PC-9 (cell line): ENCODE data around the gene ACOT4. TPM values are rescaled to one million over a fixed set of nuclear protein-coding genes. Genes with fewer than 3 reads are reported as not detected.
A peak's percentile ranks its signal among the peaks of the same experiment; 100 is the strongest.

ENCODE experiments used
- BruUV-seq: library from RNA; stranded (reverse); fragments of 400-500 nt; replicated peaks from 2 replicates; lab custom pipeline; 2021; lab: Mats Ljungman, UMichigan
- CTCF ChIA-PET: fragments of 300-600 bp; sonication (Branson Sonifier 250); formaldehyde crosslinking; loops from one replicate; lab custom pipeline; 2022; ENCODE audit warnings: antibody characterized with exemption; lab: Charles Lee
- POLR2A ChIA-PET: fragments of 300-600 bp; sonication (Branson Sonifier 250); formaldehyde crosslinking; loops from one replicate; lab custom pipeline; 2022; ENCODE audit warnings: antibody characterized with exemption; ENCODE audit not compliant: unreplicated experiment; lab: Charles Lee
- DNase-seq, 2 experiments: peaks; one replicate each; pipeline versions ENCODE4 v3.0.0 to v3.0.0-alpha.2; 2015 to 2022; ENCODE audit warnings: mixed read lengths in 1 of 2
- H2AFZ ChIP-seq: fragments of 200-600 bp; sonication (generic); 2 replicates; pipeline ENCODE4 v1.8.1; 2017; ENCODE audit warnings: antibody characterized with exemption
- H3F3A ChIP-seq: fragments of 200-600 bp; sonication (generic); 2 replicates; pipeline ENCODE4 v1.8.1; 2017; ENCODE audit warnings: antibody characterized with exemption, mild to moderate bottlenecking, low read depth; ENCODE audit not compliant: insufficient read depth
- H3K27ac ChIP-seq: fragments of 200-600 bp; sonication (generic); 2 replicates; pipeline ENCODE4 v1.6.1; 2016; ENCODE audit warnings: mixed run types
- H3K27me3 ChIP-seq: fragments of 200-600 bp; sonication (generic); 2 replicates; pipeline ENCODE4 v1.6.1; 2016; ENCODE audit warnings: low read depth, mixed run types; ENCODE audit not compliant: insufficient read depth
- H3K36me3 ChIP-seq: fragments of 200-600 bp; sonication (generic); 2 replicates; pipeline ENCODE4 v1.6.1; 2016; ENCODE audit warnings: low read depth, mixed run types
- H3K4me1 ChIP-seq: fragments of 200-600 bp; sonication (generic); replicated peaks from 2 replicates; pipeline ENCODE4 v1.6.1; 2016; ENCODE audit warnings: mixed run types; ENCODE audit not compliant: insufficient read depth
- H3K4me2 ChIP-seq: fragments of 200-600 bp; sonication (generic); 2 replicates; pipeline ENCODE4 v1.6.1; 2017; ENCODE audit warnings: mixed run types
- H3K4me3 ChIP-seq: fragments of 200-600 bp; sonication (generic); 2 replicates; pipeline ENCODE4 v1.6.1; 2016; ENCODE audit warnings: mixed run types
- H3K79me2 ChIP-seq: fragments of 200-600 bp; sonication (generic); 2 replicates; pipeline ENCODE4 v1.6.1; 2017; ENCODE audit warnings: low read depth, mixed run types
- H3K9me2 ChIP-seq: fragments of 200-600 bp; sonication (generic); 2 replicates; pipeline ENCODE4 v1.8.1; 2017; ENCODE audit warnings: mild to moderate bottlenecking; ENCODE audit not compliant: insufficient read depth
- H3K9me3 ChIP-seq: fragments of 200-600 bp; sonication (generic); 2 replicates; pipeline ENCODE4 v1.8.1; 2016; ENCODE audit warnings: low read depth; ENCODE audit not compliant: insufficient read depth
- H4K20me1 ChIP-seq: fragments of 200-600 bp; sonication (generic); 2 replicates; pipeline ENCODE4 v1.8.1; 2017; ENCODE audit not compliant: insufficient read depth
- EZH2 ChIP-seq: fragments of 200-600 bp; sonication (generic); IDR thresholded peaks from 2 replicates; pipeline ENCODE4 v1.8.0; 2017; ENCODE audit warnings: antibody characterized with exemption, low read depth
- intact Hi-C: fragments of 100-400 bp; cut with micrococcal nuclease; formaldehyde crosslinking; loops from one replicate; pipeline ENCODE4 v1.10.0; 2022; ENCODE audit not compliant: unreplicated experiment
- total RNA-seq: library from RNA; stranded (reverse); gene quantifications from 2 replicates; pipeline ENCODE4 v1.2.3, GENCODE V29; 2021
- TF ChIP-seq, protein P1 (sequence below): fragments of 200-600 bp; sonication (generic); conservative IDR thresholded peaks from 2 replicates; pipeline ENCODE4 v1.6.1; 2017; ENCODE audit warnings: mixed run types, antibody characterized with exemption, mild to moderate bottlenecking, moderate library complexity

ACOT4 gene
- total RNA-seq, 1 experiment from 2014 or later, result 3.5 TPM

DNA sequence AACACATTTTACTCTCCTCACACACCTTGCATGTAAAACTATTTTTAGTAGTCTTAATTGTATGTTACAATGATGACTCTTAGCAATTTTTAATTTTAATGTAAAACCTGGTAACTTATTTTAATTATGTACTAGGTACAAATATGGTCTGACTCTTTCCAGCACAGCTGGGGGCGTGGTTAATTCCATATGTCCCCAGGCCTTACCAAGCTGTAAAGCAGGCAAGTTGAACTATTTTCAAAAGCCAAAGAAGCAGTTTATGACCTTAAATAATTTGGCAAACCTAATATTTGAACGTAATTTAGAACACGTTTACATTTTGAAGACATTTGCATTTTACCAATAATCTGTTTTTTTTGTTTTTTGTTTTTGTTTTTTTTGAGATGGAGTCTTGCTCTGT lies 11.3 kb downstream of the ACOT4 start:
- H3K27me3 ChIP-seq, result no peaks in the 10 kb centered on the region
- DNase-seq, result peak in 1 of 2 experiments; percentile 50
- peaks cover 23% of the 10 kb centered on the region for H3F3A ChIP-seq
- no peaks in the 10 kb centered on the region for H3K79me2 ChIP-seq
- CTCF ChIA-PET, result interaction anchor here (0.7 kb wide), 1 partner anchor 95 kb away, joined by 4 read pairs; no protein-coding TSS in a partner anchor
- intact Hi-C loops, result loop anchor here (1.0 kb wide), 1 partner anchor 27 kb away; no protein-coding TSS in a partner anchor
- no peaks in the 10 kb centered on the region for H4K20me1 ChIP-seq
- POLR2A ChIA-PET, result no interaction called here
- H2AFZ ChIP-seq, result no peak overlapping the region
- BruUV-seq, result no TSS peak
- peak overlapping the region; percentile 62 for H3K27ac ChIP-seq
- peak overlapping the region; percentile 54 for H3K4me2 ChIP-seq
- peaks cover 32% of the 10 kb centered on the region for H3K4me1 ChIP-seq
- no peaks in the 10 kb centered on the region; the same call in 1 of the 2 replicates for H3K9me3 ChIP-seq
- H3K4me3 ChIP-seq, result no peak overlapping the region; the same call in 1 of the 2 replicates
- TF ChIP-seq, protein P1, sequence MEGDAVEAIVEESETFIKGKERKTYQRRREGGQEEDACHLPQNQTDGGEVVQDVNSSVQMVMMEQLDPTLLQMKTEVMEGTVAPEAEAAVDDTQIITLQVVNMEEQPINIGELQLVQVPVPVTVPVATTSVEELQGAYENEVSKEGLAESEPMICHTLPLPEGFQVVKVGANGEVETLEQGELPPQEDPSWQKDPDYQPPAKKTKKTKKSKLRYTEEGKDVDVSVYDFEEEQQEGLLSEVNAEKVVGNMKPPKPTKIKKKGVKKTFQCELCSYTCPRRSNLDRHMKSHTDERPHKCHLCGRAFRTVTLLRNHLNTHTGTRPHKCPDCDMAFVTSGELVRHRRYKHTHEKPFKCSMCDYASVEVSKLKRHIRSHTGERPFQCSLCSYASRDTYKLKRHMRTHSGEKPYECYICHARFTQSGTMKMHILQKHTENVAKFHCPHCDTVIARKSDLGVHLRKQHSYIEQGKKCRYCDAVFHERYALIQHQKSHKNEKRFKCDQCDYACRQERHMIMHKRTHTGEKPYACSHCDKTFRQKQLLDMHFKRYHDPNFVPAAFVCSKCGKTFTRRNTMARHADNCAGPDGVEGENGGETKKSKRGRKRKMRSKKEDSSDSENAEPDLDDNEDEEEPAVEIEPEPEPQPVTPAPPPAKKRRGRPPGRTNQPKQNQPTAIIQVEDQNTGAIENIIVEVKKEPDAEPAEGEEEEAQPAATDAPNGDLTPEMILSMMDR, result no peak
- TF ChIP-seq EZH2, result no peak
- H3K36me3 ChIP-seq, result no peaks in the 10 kb centered on the region
- no peaks in the 10 kb centered on the region for H3K9me2 ChIP-seq

DNA sequence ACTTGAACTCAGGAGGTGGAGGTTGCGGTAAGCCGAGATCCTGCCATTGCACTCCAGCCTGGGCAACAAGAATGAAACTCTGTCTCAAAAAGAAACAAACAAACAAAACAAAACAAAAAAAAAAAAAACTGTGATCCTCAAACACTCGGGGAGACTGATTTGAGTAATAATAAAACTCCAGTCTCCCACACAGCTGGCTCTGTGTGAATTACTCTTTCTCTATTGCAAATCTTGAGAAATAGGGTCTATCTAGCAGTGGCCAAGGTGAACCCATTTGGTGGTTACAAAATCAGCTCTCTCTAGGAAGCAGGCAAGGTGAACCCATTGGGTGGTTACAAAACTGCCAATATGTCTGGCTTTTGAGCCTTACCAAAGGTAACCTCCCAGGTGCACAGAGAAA lies 14.6 kb downstream of the ACOT4 start:
- intact Hi-C loops, result no loop called here
- Histone ChIP-seq H3K4me2 (no peak overlapping the region), H2AFZ (no peak overlapping the region), H3K79me2 (no peaks in the 10 kb centered on the region), H3K27me3 (no peaks in the 10 kb centered on the region), H3K4me1 (peaks cover 33% of the 10 kb centered on the region), H3K27ac (no peak overlapping the region), H4K20me1 (no peaks in the 10 kb centered on the region), H3K9me2 (no peaks in the 10 kb centered on the region), H3F3A (peaks cover 25% of the 10 kb centered on the region), H3K4me3 (no peak overlapping the region), H3K36me3 (no peaks in the 10 kb centered on the region), H3K9me3 (no peaks in the 10 kb centered on the region; the same call in 1 of the 2 replicates)
- no peak for DNase-seq
- BruUV-seq, result no TSS peak
- ChIA-PET POLR2A (no interaction called here), CTCF (no interaction called here)
- TF ChIP-seq EZH2, result no peak
- TF ChIP-seq, protein P1, result no peak

DNA sequence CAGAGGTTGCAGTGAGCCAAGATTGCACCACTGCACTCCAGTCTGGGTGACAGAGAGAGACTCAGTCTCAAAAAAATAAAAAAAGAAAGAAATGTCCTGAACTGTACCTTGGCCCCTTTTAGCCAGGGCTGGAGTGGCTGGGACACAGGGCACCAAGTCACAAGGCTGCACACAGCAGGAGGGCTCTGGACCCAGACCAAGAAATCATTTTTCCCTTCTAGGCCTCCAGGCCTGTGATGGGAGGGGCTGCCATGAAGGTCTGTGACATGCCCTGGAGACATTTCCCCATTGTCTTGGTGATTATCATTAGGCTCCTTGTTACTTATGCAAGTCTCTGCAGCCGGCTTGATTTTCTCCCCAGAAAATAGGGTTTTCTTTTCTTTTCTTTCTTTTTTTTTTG lies 15.6 kb downstream of the ACOT4 start:
- no peak overlapping the region for H2AFZ ChIP-seq
- CTCF ChIA-PET, result interaction anchor here (0.6 kb wide), 1 partner anchor 25 kb away, joined by 3 read pairs; no protein-coding TSS in a partner anchor
- BruUV-seq, result no TSS peak

More for the DNA sequence above, 15.6 kb downstream of the ACOT4 start:
- Histone ChIP-seq H3F3A (peaks cover 22% of the 10 kb centered on the region), H3K4me1 (peaks cover 34% of the 10 kb centered on the region), H3K27ac (no peak overlapping the region), H3K79me2 (no peaks in the 10 kb centered on the region), H3K9me3 (no peaks in the 10 kb centered on the region; the same call in 1 of the 2 replicates), H3K36me3 (no peaks in the 10 kb centered on the region), H3K4me2 (no peak overlapping the region), H3K4me3 (no peak overlapping the region), H3K9me2 (no peaks in the 10 kb centered on the region), H3K27me3 (no peaks in the 10 kb centered on the region), H4K20me1 (no peaks in the 10 kb centered on the region)
- intact Hi-C loops, result no loop called here
- TF ChIP-seq, protein P1, result no peak
- TF ChIP-seq EZH2, result no peak
- POLR2A ChIA-PET, result interaction anchor here (0.6 kb wide), 1 partner anchor 343 kb away, joined by 4 read pairs; the partner anchor contains the start of genes COQ6 and FAM161B
- no peak for DNase-seq
